ENCODE results near the gene ZNF654. TPM values are rescaled to one million over a fixed set of nuclear protein-coding genes. Genes with fewer than 3 reads are reported as not detected.

ZNF654 gene
- total RNA-seq, 1 experiment from 2014 or later: 6.8 TPM

DNA sequence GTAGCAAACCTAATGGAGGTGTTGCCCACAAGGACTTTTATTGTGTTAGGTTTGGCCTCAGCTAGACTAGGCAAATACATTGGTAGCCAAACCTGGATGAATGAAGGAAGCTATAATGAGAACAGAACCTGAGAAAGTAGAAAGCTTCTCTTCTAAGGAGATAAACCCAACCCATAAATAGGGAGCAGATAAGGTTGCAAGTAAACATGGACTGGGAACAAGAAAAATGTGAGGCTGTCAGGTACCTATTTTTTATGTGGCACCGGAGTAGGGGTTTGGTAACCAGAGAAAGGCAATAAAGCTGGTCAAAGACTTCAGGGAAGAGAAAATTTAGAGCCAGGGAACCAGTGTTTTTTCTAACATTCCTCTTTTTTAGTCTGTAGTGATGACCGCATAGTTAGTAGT, 25.0 kb downstream of the ZNF654 start:
- POLR2A ChIA-PET: no interaction called here

DNA sequence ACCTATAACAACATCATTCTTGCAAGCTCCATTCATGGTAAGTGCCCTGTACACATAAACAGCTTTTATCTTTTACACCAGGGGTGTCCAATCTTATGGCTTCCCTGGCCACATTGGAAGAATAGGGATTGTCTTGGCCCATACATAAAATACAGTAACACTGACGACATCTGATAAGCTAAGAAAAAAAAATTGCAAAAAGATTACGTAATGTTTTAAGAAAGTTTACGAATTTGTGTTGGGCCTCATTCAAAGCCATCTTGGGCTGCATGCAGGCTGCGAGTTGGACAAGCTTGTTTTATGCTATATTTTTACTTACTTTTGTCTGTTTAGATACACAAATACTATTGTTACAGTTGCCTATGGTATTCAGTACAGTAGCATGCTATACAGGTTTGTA, 31.6 kb downstream of the ZNF654 start:
- no peak for DNase-seq
- Mint-ChIP-seq H3K27ac (ENCODE audit: unreplicated experiment) (no peak overlapping the region), H3K36me3 (ENCODE audit: insufficient read depth, unreplicated experiment) (no peaks in the 10 kb centered on the region), H3K4me3 (ENCODE audit: unreplicated experiment) (no peak overlapping the region), H3K27me3 (ENCODE audit: insufficient read depth, unreplicated experiment) (no peaks in the 10 kb centered on the region), H3K4me1 (ENCODE audit: low read depth, unreplicated experiment) (no peaks in the 10 kb centered on the region), H3K9me3 (ENCODE audit: unreplicated experiment) (no peaks in the 10 kb centered on the region)
- Histone ChIP-seq H3K4me1 (no peaks in the 10 kb centered on the region), H3K36me3 (ENCODE audit: control insufficient read depth, insufficient read depth, low read length) (peaks cover 1% of the 10 kb centered on the region; the same call in 1 of the 2 replicates), H3K4me3 (ENCODE audit: low read depth, low read length) (no peak overlapping the region), H3K9me3 (no peaks in the 10 kb centered on the region), H3K27me3 (replicated peaks; ENCODE audit: control insufficient read depth, insufficient read depth, low read length) (no peaks in the 10 kb centered on the region)
- ChIA-PET POLR2A (no interaction called here), CTCF (interaction anchor here (0.5 kb wide), 1 partner anchor 117 kb away, joined by 3 read pairs; no protein-coding TSS in a partner anchor)
- intact Hi-C loops (cut with micrococcal nuclease; ENCODE audit: unreplicated experiment): no loop called here
- TF ChIP-seq, protein P1, sequence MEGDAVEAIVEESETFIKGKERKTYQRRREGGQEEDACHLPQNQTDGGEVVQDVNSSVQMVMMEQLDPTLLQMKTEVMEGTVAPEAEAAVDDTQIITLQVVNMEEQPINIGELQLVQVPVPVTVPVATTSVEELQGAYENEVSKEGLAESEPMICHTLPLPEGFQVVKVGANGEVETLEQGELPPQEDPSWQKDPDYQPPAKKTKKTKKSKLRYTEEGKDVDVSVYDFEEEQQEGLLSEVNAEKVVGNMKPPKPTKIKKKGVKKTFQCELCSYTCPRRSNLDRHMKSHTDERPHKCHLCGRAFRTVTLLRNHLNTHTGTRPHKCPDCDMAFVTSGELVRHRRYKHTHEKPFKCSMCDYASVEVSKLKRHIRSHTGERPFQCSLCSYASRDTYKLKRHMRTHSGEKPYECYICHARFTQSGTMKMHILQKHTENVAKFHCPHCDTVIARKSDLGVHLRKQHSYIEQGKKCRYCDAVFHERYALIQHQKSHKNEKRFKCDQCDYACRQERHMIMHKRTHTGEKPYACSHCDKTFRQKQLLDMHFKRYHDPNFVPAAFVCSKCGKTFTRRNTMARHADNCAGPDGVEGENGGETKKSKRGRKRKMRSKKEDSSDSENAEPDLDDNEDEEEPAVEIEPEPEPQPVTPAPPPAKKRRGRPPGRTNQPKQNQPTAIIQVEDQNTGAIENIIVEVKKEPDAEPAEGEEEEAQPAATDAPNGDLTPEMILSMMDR (IDR thresholded peaks at IDR 0.05; ENCODE audit: insufficient read depth in 1 of 2, low read depth in 1 of 2, low read length in 1 of 2, severe bottlenecking in 1 of 2, unreplicated experiment in 1 of 2): no peak
- BruUV-seq (replicated peaks): no TSS peak

More for the DNA sequence above, 25.0 kb downstream of the ZNF654 start:
- Mint-ChIP-seq H3K27ac (ENCODE audit: unreplicated experiment) (no peak overlapping the region), H3K4me3 (ENCODE audit: unreplicated experiment) (no peak overlapping the region), H3K4me1 (ENCODE audit: low read depth, unreplicated experiment) (peaks cover 6% of the 10 kb centered on the region), H3K27me3 (ENCODE audit: insufficient read depth, unreplicated experiment) (no peaks in the 10 kb centered on the region), H3K36me3 (ENCODE audit: insufficient read depth, unreplicated experiment) (no peaks in the 10 kb centered on the region), H3K9me3 (ENCODE audit: unreplicated experiment) (no peaks in the 10 kb centered on the region)
- Histone ChIP-seq H3K27me3 (replicated peaks; ENCODE audit: control insufficient read depth, insufficient read depth, low read length) (no peaks in the 10 kb centered on the region), H3K36me3 (ENCODE audit: control insufficient read depth, insufficient read depth, low read length) (no peaks in the 10 kb centered on the region), H3K4me1 (no peaks in the 10 kb centered on the region), H3K4me3 (ENCODE audit: low read depth, low read length) (no peak overlapping the region), H3K9me3 (no peaks in the 10 kb centered on the region)
- CTCF ChIA-PET: no interaction called here
- DNase-seq: no peak
- TF ChIP-seq, protein P1 (IDR thresholded peaks at IDR 0.05; ENCODE audit: insufficient read depth in 1 of 2, low read depth in 1 of 2, low read length in 1 of 2, severe bottlenecking in 1 of 2, unreplicated experiment in 1 of 2): no peak
- BruUV-seq (replicated peaks): no TSS peak
- intact Hi-C loops (cut with micrococcal nuclease; ENCODE audit: unreplicated experiment): no loop called here

- no peaks in the 10 kb centered on the region for H3K4me1 Mint-ChIP-seq (ENCODE audit: low read depth, unreplicated experiment)
- TF ChIP-seq, protein P1 (IDR thresholded peaks at IDR 0.05; ENCODE audit: insufficient read depth in 1 of 2, low read depth in 1 of 2, low read length in 1 of 2, severe bottlenecking in 1 of 2, unreplicated experiment in 1 of 2): no peak
- intact Hi-C loops (cut with micrococcal nuclease; ENCODE audit: unreplicated experiment): no loop called here
- H3K27me3 Mint-ChIP-seq (ENCODE audit: insufficient read depth, unreplicated experiment): no peaks in the 10 kb centered on the region
- Histone ChIP-seq H3K4me3 (ENCODE audit: low read depth, low read length) (no peak overlapping the region), H3K36me3 (ENCODE audit: control insufficient read depth, insufficient read depth, low read length) (peaks cover 1% of the 10 kb centered on the region; the same call in 1 of the 2 replicates), H3K4me1 (no peaks in the 10 kb centered on the region), H3K27me3 (replicated peaks; ENCODE audit: control insufficient read depth, insufficient read depth, low read length) (no peaks in the 10 kb centered on the region), H3K9me3 (no peaks in the 10 kb centered on the region)
- H3K9me3 Mint-ChIP-seq (ENCODE audit: unreplicated experiment): peaks cover under 1% of the 10 kb centered on the region
- ChIA-PET POLR2A (no interaction called here), CTCF (no interaction called here)
- no peak for DNase-seq
- BruUV-seq (replicated peaks): no TSS peak
- peaks cover 3% of the 10 kb centered on the region for H3K36me3 Mint-ChIP-seq (ENCODE audit: insufficient read depth, unreplicated experiment)
- H3K27ac Mint-ChIP-seq (ENCODE audit: unreplicated experiment): no peak overlapping the region
- no peak overlapping the region for H3K4me3 Mint-ChIP-seq (ENCODE audit: unreplicated experiment)
These were observed 33.2 kb downstream of the ZNF654 start for GRCh38 chr3:88092270-88092669.
